GM18520 (cell line): ENCODE results near the gene AP5B1.

ENCODE experiments used
- ATAC-seq: cut with Tn5 transposase; IDR thresholded peaks from one replicate; pipeline ENCODE4 v1.9.1; 2021; ENCODE audit not compliant: unreplicated experiment

AP5B1 gene, protein sequence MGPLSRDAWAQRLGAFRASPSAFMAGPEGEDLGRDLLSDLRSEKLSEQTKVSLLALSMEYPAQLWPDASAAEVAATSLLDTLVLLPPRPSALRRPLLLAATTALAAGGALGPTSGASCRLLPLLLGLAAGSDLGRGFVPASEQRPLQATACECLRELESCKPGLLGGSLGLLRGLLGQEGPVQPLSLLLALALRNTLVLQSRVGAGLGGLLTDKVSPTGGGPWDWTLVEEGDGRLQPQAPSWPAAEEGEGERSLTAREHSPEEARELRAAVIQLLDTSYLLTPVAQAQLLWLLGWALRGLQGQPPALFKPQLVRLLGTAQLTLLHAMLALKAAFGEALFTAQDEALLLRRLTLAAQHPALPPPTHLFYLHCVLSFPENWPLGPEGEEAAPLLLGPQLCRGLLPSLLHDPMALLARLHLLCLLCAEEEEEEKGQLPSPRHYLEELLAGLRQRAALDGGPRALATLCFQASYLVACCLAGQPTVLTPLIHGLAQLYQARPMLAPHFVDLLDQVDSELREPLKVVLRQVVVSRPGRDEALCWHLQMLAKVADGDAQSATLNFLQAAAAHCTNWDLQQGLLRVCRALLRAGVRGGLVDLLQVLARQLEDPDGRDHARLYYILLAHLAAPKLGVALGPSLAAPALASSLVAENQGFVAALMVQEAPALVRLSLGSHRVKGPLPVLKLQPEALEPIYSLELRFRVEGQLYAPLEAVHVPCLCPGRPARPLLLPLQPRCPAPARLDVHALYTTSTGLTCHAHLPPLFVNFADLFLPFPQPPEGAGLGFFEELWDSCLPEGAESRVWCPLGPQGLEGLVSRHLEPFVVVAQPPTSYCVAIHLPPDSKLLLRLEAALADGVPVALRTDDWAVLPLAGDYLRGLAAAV

DNA sequence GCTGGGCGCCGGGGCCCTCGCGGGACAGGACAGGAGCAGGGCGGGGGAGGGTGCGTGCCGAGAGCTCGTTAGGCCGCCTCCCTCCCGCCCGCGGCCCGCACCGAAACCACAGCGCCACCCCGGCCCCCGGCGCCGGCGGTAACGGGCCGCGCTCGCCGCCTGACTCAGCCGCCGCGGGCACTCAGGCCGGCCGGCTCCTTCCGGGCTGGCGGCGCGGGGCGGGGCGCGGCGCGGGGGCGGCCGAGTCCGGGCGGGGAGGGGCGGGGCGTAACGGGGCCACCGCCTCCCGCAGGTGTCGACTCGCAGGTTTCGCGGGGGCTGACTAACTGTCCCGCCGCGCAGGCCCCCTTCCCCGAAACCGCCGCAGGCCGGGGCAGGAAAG lies at the start of gene AP5B1:
TSS of gene AP5B1 (minus strand) at position 207 of the 382 bp plus-strand sequence. CDS start 385 bp downstream, outside the sequence.
- peak; percentile 39 for ATAC-seq

GRCh38 chr11:65829459-65829858 lies 48.7 kb upstream of the AP5B1 start:
- ATAC-seq: no peak

GRCh38 chr11:65826984-65827735 lies 46.4 kb upstream of the AP5B1 start:
- no peak for ATAC-seq

- no peak for ATAC-seq
Observed at GRCh38 chr11:65822776-65823528, 42.2 kb upstream of the AP5B1 start.

- ATAC-seq: no peak
Observed at GRCh38 chr11:65821107-65821506, 40.3 kb upstream of the AP5B1 start.

- ATAC-seq: peak; percentile 76
Observed at GRCh38 chr11:65817835-65818680, 37.3 kb upstream of the AP5B1 start.

- ATAC-seq: no peak
Observed at GRCh38 chr11:65817312-65817834, 36.6 kb upstream of the AP5B1 start.

DNA sequence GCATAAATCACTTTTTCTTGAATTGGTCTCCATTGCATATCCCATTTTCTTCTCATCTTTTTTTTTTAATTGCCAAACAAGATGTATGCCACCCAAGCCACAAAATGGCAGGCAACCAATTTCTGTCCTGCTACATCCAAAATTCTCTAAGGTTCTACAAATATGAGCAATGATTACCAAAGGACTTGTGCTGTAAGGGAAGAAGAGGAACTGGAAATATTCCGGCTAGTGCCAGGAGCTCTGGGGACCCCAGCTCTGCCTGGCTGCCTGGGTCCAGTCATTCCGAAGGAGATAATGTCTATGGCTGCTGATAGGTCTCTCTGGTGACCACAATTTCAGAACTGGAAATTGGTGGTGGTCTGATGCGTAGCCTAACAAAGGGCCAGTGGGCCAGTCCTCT lies 35.9 kb upstream of the AP5B1 start:
- no peak for ATAC-seq

DNA sequence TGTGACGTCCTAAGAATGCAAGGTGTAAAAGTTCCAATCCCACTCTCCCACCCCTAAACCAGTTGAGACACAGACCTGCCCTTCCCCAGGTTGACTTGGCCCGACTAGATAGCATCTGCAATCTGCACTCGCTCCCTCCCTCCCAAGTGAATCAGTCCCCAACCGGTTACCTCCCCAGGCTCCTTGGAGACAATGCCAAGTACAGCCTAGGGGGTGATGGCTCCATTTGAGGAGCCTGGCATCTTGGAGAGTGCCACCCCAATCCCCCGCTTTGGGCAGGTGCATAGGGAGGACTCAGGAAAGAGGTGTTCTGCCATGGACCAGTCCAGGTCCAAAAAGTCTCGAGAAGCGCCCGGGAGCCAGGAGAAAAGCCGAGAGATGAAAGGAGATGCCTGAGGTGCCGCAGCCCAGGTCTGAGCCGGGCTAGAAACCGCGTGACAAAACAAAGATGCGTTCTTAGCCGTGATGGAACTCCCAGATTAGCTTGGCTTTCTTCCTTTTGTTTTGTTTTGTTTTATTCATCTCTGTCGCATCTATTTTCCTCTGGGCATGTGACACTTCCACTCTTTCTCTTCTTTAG lies 34.3 kb upstream of the AP5B1 start:
- no peak for ATAC-seq

DNA sequence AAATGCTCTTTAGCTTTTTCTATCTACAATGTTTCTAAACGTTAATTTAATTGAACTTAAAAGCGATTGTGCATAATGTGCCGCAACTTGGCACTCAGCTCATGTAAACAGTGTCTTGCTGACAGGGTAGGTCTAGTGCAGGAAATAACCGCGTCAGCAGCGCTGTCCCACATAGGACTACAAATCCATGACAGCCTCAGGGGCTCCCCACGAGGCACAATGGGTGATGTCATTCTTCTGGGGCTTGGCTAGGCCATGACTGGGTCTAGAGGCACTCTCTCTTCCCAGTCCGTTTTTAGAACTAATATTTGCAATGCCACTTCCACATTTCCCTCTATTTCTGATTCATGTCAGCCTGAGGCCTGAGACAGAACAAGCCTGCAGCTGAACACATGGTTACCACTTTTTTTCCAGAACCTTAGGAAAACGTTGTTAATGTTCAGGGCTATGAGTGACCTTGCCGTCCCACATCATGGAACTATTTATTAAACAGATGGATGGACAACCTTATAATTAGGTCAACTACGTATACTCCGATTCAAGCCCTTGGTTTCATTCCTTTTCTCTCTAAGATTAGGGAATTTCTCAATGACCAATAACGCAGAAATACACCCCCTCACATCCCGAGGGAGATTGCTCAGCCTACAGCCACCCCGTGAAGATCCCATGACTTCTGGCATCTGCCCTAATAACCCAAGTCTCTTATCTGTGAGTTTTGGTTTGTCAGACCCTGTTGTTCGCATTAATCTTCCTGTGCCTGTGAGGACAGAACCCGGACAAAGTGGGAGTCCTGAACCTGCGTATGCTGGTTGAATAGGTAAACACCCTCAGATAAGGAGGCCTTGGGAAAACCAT lies 33.6 kb upstream of the AP5B1 start:
- ATAC-seq: no peak

- ATAC-seq: no peak
Observed at GRCh38 chr11:65811764-65812475, 31.1 kb upstream of the AP5B1 start.

- ATAC-seq: no peak
Observed at GRCh38 chr11:65810046-65810868, 29.5 kb upstream of the AP5B1 start.

DNA sequence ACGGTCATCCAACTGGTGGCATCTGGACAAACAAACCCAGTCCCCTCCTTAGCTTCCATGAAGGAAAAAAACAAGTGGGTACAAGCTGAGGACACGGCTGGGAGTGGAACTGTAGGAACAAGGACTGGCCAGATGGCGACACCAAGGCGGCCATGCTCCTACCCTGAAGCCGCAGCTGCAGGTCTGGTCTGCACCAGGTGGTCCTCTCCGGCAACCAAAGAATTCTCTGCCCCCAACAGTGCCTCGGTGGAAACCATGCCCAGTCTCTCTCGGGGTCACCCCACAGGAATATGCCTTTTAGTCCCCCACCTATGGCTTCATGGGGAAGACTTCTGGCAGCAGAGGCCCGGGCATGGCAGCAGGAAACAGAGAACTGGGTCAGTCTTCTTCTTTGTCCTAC lies 28.7 kb upstream of the AP5B1 start:
- no peak for ATAC-seq

- ATAC-seq: no peak
Observed at GRCh38 chr11:65808744-65809341, 28.1 kb upstream of the AP5B1 start.

- no peak for ATAC-seq
Observed at GRCh38 chr11:65806979-65807378, 26.2 kb upstream of the AP5B1 start.

DNA sequence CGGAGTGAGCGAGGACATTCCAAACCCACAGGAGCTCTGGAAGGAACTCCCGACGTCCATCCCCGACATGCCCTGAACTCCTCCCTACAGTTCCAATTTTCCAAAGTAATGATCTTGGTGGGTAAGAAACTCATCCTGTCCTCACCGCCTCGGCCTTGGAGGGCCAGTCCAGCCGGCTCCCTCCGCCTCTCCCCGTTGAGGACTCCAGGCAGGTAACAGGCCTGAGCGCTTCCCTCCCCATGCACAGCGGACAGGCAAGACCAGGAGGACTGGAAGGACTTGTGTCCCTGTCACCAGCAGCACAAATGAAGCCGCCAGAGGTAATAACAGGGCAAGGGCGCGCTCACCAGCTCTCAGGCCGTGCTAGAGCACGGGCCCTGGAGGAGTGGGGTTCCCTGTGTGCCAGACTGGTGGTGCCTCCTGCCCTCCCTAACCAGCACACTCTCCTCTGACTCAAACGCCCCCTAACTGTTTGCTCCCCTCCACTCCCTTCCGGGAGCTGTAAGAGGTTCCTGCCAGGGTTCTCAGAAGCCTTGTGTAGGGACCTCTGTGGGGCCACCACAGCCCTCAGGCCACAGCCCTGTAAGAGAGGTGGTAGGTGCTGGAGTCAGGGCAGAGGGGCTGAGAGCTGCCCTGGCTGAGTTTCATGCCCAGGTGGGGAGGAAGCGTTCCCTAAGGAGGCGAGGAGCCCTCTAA lies 23.2 kb upstream of the AP5B1 start:
- no peak for ATAC-seq
